Fibroblast of the aortic adventitia (primary cell): ENCODE data around the gene FLOT2. TPM values are rescaled to one million over a fixed set of nuclear protein-coding genes. Genes with fewer than 3 reads are reported as not detected.

Source experiments
- DNase-seq: peaks from one replicate; pipeline ENCODE4 v3.0.0-alpha.2; 2010; ENCODE audit warnings: low read depth
- H3K4me3 ChIP-seq: 2 replicates; pipeline ENCODE4 v1.5.1; 2011; ENCODE audit warnings: low read depth, mild to moderate bottlenecking, control low read depth, low read length, moderate library complexity
- total RNA-seq: library from RNA; depleted of rRNA; stranded (reverse); fragments of >200 nt; gene quantifications from 2 replicates; pipeline ENCODE4 v1.2.3, GENCODE V29; 2012; ENCODE audit warnings: low replicate concordance
- TF ChIP-seq, protein P1 (sequence below): IDR thresholded peaks from 2 replicates; pipeline ENCODE4 v1.5.1; 2011; ENCODE audit warnings: mild to moderate bottlenecking, low read length, control low read depth, inconsistent platforms; ENCODE audit not compliant: insufficient read depth

Gene FLOT2
- total RNA-seq, 1 donor = 39.9 TPM

DNA sequence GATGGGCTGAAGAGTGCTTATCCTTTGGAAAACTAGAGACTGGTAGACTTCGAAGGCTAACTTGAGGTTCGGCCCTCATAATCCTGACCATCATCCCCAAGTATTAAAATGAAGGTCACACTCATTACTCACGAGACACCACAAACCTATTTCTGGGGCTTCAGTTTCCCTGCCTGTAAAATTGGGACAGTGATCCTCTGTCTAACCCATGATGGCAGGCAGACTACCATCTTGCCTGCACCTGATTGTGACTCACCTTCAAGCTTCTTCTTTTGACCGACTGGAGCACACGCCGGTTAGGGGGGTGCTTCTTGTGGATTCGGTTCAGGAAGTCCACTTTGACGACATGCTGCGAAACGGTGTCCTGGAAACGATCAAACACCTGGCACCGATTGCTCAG, 19.5 kb upstream of the FLOT2 start:
- TF ChIP-seq, protein P1, sequence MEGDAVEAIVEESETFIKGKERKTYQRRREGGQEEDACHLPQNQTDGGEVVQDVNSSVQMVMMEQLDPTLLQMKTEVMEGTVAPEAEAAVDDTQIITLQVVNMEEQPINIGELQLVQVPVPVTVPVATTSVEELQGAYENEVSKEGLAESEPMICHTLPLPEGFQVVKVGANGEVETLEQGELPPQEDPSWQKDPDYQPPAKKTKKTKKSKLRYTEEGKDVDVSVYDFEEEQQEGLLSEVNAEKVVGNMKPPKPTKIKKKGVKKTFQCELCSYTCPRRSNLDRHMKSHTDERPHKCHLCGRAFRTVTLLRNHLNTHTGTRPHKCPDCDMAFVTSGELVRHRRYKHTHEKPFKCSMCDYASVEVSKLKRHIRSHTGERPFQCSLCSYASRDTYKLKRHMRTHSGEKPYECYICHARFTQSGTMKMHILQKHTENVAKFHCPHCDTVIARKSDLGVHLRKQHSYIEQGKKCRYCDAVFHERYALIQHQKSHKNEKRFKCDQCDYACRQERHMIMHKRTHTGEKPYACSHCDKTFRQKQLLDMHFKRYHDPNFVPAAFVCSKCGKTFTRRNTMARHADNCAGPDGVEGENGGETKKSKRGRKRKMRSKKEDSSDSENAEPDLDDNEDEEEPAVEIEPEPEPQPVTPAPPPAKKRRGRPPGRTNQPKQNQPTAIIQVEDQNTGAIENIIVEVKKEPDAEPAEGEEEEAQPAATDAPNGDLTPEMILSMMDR = no peak
- DNase-seq = no peak
- no peak overlapping the region for H3K4me3 ChIP-seq

DNA sequence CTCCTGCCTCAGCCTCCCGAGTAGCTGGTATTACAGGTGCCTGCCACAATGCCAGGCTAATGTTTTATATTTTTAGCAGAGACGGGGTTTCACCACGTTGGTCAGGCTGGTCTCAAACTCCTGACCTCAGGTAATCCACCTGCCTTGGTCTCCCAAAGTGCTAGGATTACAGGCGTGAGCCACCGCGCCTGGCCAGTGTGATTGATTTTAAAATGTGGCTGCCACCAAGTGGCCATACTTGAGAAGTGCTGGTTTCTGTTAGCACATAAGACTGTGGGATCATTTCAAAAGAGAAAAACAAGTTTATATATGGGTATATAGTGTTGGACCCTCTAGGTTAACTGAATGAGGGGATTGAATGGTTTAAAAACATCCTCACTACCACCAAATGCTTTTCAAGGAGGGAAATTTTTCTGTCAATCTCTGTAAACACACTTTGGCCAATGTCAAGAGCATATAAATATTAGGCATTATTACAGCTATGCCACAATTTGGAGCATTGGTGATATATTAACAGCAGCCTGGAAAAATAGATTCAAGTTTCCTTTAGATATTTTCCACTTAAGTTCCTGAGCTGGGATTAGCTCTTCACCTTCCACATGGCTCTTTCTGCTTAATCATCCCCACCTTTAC, 18.9 kb upstream of the FLOT2 start:
- peak; percentile 62 for DNase-seq
- TF ChIP-seq, protein P1 = peak; percentile 65
- H3K4me3 ChIP-seq = no peak overlapping the region

DNA sequence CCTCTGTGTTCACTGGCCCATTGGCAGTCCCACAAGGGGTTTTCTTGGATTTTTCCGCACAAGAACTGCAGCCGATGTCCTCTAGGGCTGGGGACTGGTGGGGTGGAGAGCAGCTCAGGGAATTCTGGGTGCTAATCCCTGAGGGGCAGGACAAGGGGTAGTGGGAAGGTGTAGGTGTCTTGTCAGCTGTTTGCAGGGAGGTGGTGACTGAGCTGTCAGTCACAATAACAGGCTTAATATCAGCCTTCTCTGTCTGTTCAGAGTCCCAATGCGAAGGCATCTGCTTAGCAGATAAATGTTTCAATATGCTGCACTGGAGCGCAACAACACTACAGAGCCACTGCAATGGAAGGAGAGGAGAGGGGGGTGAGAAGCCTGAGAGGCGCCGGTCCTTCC, 15.4 kb upstream of the FLOT2 start:
- no peak for DNase-seq
- TF ChIP-seq, protein P1 = no peak
- H3K4me3 ChIP-seq = no peak overlapping the region

DNA sequence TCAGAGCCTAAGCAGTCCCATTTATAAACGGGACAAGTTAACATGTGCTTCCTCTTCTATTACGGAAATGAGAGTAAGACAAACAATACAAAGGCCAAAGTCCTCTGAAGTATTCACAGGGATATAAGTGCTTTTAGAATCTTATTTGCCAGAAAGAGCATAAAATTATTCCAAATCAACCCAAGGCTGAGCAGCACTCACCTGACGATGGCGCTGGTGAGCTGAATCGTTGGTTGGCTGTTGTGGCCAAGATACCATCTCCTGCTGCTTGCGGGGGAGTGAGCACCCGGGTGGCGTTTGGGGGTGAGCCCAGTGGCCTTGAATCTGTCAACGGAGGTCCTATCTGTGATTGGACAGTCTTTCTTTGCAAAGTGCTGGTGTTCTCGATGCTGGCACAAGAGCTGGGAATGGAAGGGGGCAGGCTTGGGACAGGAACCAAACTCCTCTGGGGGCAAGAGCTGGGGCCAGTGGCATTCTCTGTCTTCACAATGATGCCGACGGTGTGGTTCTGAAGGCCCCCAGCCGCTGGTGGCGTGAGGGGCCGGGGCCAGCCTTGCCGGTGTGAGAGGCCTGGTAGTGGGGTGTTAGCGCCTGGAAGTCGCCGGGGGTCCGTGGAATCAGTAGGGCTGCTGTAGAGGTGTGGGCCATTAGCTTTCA, 14.9 kb upstream of the FLOT2 start:
- DNase-seq = no peak

DNA sequence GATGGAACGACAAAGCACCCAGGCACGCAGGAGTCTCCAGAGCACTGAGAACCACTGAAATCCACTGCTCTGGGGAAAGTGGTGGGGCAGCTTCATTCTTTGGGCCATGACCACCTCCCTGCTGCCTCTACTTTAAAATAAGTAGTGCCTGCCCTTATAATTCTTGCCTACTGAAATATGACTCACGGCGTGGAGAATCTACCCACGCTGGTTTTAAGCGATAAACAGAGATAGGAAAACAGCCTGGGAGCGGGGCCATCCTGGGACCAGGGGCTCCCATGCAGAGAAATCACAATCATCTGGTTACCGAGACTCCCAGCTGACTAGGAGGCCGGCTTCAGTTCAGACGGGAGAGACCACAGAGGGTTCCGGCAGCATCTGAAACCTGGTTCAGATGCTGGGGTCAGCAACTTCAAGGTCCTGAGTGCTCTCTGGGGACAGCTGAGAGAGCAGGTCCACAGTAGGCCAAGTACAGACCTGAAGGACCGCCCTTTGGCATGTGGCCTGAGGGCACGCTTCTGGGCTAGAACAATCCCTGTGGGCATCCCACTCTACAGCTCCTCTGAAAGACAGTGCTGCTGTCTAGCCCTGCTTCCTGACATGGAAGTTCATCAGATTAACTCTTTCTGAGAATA, 14.0 kb upstream of the FLOT2 start:
- H3K4me3 ChIP-seq = no peak overlapping the region
- no peak for DNase-seq
- TF ChIP-seq, protein P1 = no peak

More for the DNA sequence above, 14.9 kb upstream of the FLOT2 start:
- TF ChIP-seq, protein P1 = peak; percentile 24
- no peak overlapping the region for H3K4me3 ChIP-seq

DNA sequence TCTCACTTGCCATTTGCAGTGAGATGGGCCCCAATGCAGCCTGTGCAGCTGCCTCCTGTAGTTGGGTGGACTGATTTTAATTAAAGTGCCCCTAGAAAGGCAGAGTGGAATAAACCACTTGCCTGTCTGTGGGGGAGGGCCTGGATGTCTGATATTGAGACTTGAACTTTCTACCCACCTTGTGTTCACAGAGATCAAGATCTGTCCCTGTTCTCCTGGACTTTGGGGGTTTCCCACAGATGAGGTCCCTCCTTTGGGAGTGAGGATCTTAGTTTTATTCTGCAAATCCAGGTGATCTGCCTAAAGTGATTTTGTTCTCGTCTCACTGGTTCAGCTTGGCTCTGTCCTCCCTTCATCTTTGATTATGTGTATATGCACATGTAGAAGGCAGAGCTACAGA, 13.0 kb upstream of the FLOT2 start:
- TF ChIP-seq, protein P1 = no peak
- no peak overlapping the region for H3K4me3 ChIP-seq
- no peak for DNase-seq
